Right ventricle myocardium inferior (tissue), 1 donor: Measurements from ENCODE around the gene MPIG6B. TPM values are rescaled to one million over a fixed set of nuclear protein-coding genes. Genes with fewer than 3 reads are reported as not detected.

Experiments
- ATAC-seq: fragments of 200-7000 bp; cut with Tn5 transposase; one replicate; pipeline ENCODE4 v1.9.1; 2020; ENCODE audit warnings: mild to moderate bottlenecking, moderate library complexity
- DNase-seq: peaks from one replicate; pipeline ENCODE4 v3.0.0; 2021; ENCODE audit errors: missing footprints
- intact Hi-C: fragments of 100-400 bp; cut with DNase I; formaldehyde crosslinking; loops from one replicate; pipeline ENCODE4 v1.11.0; 2022
- total RNA-seq: library from RNA; stranded (reverse); fragmentation: NEBNext Ultra II Directional; extraction: Animal tissue kit (Norgen Biotek cat#: 25700); gene quantifications from one replicate; pipeline ENCODE4 v1.2.1, GENCODE V29; 2021
- donor health status: DM: no; HTN: yes; CAD: no; lungs with severe emphysema.

The MPIG6B gene
- total RNA-seq, 1 donor from 2014 or later = 0.70 TPM

GRCh38 chr6:31715022-31715958, 7.9 kb upstream of the MPIG6B start, which contains the start of gene LY6G6D:
Gene LY6G6D (plus strand): TSS chr6:31715348. CDS start chr6:31715356, 8 bp downstream.
- intact Hi-C loops = no loop called here
- ATAC-seq (no peak), DNase-seq (no peak)

DNA sequence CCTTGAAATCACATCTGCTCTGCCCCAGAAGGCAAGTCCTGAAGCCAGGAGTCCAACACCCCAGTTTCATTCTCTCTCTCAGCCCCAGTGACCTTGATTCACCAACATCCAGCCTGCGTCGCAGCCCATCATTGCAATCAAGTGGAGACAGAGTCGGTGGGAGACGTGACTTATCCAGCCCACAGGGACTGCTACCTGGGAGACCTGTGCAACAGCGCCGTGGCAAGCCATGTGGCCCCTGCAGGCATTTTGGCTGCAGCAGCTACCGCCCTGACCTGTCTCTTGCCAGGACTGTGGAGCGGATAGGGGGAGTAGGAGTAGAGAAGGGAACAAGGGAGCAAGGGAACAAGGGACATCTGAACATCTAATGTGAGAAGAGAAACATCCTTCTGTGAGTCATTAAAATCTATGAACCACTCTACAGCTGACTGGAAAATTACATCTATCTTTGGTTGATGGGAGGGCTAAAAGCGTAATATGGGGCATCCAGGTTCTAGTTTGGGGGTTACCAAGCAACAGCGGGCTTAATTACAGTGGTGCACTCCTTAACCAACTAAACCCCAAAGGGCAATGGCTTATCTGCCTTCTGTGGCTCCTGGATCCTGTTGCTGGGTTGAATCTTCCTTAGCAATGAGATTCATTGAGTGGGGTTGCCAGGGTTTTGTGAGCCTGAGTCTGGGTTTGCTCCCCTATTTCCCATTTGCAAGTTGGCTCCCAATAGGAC, 5.5 kb upstream of the MPIG6B start:
- DNase-seq (peak; percentile 44), ATAC-seq (no peak)
- intact Hi-C loops = no loop called here

DNA sequence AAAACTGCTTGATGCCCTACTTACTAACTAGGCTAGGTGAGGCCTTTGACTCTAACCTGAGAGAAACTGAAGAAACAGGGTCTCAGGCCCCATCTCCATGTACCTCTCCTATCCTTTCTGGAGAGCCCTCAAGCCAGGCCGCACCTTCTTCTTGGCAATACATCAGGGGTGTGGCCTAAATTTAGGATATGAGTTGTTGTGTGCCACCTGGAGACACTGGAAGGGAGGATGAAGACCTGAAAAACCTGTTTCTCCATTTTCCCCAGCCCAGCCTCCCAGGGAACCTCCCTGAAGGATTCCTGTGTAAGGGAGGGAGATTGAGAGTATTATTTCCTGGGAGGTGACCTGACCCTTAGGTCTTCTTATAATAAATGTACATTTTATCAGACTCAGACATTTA, 4.9 kb upstream of the MPIG6B start:
- ATAC-seq (no peak), DNase-seq (no peak)
- intact Hi-C loops = no loop called here

- intact Hi-C loops = no loop called here
- DNase-seq (no peak), ATAC-seq (no peak)
Measured at GRCh38 chr6:31719001-31719400, 4.2 kb upstream of the MPIG6B start.

- intact Hi-C loops = no loop called here
- ATAC-seq = no peak
- DNase-seq = no peak
Measured at GRCh38 chr6:31720196-31720770, 2.9 kb upstream of the MPIG6B start.

DNA sequence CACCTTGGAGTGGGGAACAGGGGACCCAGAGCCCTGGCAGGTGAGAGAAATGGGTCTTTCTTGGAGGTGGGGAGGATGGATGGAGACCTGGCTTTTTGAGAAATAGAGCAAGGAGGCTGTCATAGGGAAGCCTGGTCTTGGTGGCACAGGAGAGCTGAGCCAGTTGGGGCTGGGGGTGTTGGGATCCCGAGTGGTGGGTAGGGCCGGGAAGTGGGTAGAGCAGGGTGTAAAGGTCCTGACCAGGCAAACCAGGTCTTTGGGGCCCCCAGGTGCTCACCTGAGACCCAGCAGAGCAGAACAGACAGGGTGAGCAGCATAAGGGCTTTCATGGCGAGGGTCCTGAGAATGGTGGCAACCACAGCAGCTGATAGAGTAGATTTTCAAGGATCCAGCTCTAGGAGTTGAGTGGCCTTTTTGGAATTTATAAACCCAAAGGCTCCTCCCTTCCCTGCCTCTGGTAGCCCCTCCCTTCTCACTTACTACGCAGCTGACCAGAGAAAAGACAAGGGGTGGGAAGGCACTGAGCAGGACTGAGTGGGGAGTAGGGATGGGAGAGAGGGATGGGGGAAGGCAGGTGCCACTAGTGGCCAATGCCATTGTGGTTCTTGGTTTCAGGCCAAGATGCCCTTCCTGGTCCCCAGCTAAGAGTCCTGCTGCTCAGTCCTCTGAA, 1.7 kb upstream of the MPIG6B start, which contains the start of gene LY6G6C:
Gene LY6G6C (minus strand): TSS at position 396 of the 670 bp plus-strand sequence. CDS start 67 bp downstream, at position 329.
- ATAC-seq (no peak), DNase-seq (no peak)
- intact Hi-C loops = no loop called here

DNA sequence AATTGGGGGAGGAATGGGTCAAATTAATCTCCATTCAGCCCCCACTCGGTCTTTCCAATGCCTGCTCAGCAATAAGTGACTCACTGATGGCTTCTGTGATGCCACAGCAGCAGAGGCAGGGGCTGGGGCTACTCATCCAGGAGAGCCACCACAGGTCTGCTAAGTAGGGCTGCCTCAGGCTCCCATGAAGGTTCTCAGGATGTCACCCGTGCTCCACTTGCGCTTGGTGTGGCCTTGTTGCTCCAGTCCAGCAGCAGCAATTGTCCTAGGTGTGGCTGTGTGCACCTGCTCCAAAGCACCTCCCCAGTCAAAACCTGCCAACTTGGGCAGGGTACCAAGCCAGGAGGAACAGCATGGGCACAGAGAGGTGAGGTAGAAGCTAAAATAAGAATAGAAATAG, 1.0 kb upstream of the MPIG6B start:
- intact Hi-C loops = no loop called here
- DNase-seq (no peak), ATAC-seq (no peak)

DNA sequence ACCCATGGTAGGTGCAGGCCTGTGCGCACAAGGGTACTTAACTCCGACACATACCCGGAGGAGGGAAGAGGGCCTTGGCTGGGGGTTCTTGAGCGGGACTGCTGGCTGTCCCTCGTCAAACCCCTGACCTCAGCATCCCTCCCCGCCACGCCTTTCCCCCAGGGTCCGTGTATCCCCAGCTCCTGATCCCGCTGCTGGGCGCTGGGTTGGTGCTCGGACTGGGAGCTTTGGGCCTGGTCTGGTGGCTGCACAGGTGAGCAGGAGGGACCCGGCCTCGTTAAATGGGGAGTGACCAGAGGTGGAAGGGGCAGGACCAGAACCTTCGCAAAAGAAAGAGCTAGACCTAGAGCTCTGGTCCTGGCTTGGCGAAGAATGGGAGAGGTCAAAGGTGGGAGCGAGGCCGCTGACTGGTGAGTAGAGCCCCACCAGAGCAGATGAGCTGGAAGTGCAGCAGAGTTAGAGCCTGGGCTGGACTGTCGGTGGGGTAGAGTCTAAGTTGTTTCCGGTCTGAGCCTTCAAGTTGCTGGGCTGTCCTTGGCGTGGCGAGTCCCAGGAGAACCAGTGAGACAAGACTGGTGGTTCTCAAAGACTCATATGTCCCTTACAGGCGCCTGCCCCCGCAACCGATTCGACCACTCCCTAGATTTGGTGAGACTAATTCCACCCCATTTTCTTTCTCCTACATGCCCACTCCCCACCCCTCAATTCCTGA, 963 bp downstream of the MPIG6B start:
- DNase-seq = peak; percentile 49
- intact Hi-C loops = no loop called here

GRCh38 chr6:31725502-31726350, 2.6 kb downstream of the MPIG6B start:
- intact Hi-C loops = no loop called here
- DNase-seq (peak; percentile 68), ATAC-seq (no peak)

More for the DNA sequence above, 963 bp downstream of the MPIG6B start:
- ATAC-seq = no peak

GRCh38 chr6:31727034-31727716, 4.0 kb downstream of the MPIG6B start:
- intact Hi-C loops = no loop called here
- ATAC-seq (no peak), DNase-seq (peak; percentile 71)

DNA sequence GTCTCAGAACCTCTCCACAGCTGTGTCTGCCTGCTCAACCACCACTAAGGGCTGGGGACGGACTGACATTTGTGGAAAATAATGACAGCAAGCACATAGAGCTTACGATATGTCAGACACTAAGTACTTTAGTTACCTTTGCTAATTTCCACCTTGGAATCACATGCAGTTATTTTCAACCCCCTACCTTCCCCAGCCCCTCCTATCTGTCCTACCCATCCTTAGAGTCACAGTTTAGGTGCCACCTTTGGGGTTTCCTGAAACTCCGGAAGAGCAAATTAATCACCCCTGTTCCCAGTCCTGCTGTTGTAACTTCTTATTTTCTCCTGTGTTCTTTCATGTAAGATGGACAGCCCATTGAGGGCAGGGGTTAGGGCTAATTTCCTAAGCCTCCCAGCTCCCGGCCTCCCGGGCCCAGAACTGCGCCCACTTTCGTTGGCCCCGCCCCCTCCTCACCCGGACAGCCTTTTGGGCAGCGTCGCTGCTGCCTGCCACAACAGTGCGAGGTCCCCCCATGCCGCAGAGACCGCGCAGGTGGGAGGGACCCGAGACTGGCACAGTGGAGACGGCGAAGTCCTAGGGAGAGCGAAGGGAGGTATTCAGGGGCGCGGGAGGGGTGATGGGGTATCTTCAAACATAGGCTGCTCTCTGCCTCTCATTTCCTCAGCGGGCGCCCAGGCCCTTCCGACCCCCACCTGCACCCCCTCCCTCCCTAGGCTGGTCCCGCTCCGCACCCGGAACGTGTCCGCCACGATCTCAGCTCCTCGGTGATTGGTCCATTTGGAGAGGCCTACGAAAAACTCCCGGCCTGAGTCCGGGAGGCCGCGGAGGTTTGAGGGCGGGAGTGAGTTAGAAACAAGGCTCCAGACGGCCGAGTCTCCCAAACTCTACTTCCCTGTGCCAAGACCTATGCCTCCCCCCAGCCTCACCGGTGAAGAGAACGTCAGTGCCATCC, 4.8 kb downstream of the MPIG6B start:
- intact Hi-C loops = loop anchor here (2.0 kb wide), 2 partner anchors 41 to 47 kb away; partner anchors contain the start of gene LY6G5C
- no peak for ATAC-seq
- DNase-seq = peak; percentile 57

- ATAC-seq (peak; percentile 29), DNase-seq (peak; percentile 71)
- intact Hi-C loops = loop anchor here (1.0 to 2.0 kb wide), 3 partner anchors 40 to 101 kb away; partner anchors contain the start of gene LY6G5C
Measured at GRCh38 chr6:31728767-31729514, 5.8 kb downstream of the MPIG6B start, which contains the start of gene DDAH2. Gene DDAH2 (minus strand): TSS chr6:31729299. CDS start chr6:31729161, 138 bp downstream.

- ATAC-seq = peak; percentile 90
- peak; percentile 95 for DNase-seq
- intact Hi-C loops = loop anchor here (1.0 to 2.0 kb wide), 3 partner anchors 39 to 101 kb away; partner anchors contain the start of gene LY6G5C
Measured at GRCh38 chr6:31729515-31729978, 6.4 kb downstream of the MPIG6B start.

GRCh38 chr6:31729979-31730630, 6.9 kb downstream of the MPIG6B start:
- ATAC-seq = peak; percentile 91
- intact Hi-C loops = loop anchor here (1.0 to 10.0 kb wide), 6 partner anchors 27 to 185 kb away; partner anchors contain the start of genes ABHD16A, ATP6V1G2, DDX39B and LY6G5C
- peak; percentile 96 for DNase-seq
